ENCODE measurements around the gene ZNF536. TPM values are rescaled to one million over a fixed set of nuclear protein-coding genes. Genes with fewer than 3 reads are reported as not detected.
"Not testable (repeated sequence)": the region's sequence is repeated elsewhere in the genome, so short reads cannot be mapped to it uniquely, and the experiment has no call there.

The ZNF536 gene
- total and polyA plus RNA-seq, 2 donors (not counting 1 experiment from before 2014, with no cell fraction given), result 0.50 TPM; not detected in 1

- Histone ChIP-seq H3K36me3 (ENCODE audit: control insufficient read depth, insufficient read depth, low read length) (no peaks in the 10 kb centered on the region), H3K27me3 (ENCODE audit: control insufficient read depth, insufficient read depth, low read length) (no peaks in the 10 kb centered on the region), H3K4me1 (ENCODE audit: control insufficient read depth, extremely low read depth, insufficient read depth, low read length) (no peaks in the 10 kb centered on the region), H3K9ac (ENCODE audit: insufficient read depth, low read length) (no peak overlapping the region), H3K4me2 (ENCODE audit: extremely low read depth, insufficient read depth, low read length) (no peak overlapping the region), H2AFZ (ENCODE audit: low read length) (no peak overlapping the region), H4K20me1 (ENCODE audit: control insufficient read depth, extremely low read depth, insufficient read depth, low read length) (no peaks in the 10 kb centered on the region), H3K9me3 (ENCODE audit: control insufficient read depth, insufficient read depth, low read depth, low read length) (no peaks in the 10 kb centered on the region), H3K27ac (ENCODE audit: insufficient read depth, low read length) (no peak overlapping the region), H3K79me2 (ENCODE audit: control insufficient read depth, insufficient read depth, low read length) (no peaks in the 10 kb centered on the region), H3K4me3 (replicated peaks in 1 of 4; ENCODE audit: control extremely low read depth in 1 of 4, insufficient read depth in 1 of 4, low read depth in 3 of 4, low read length in 4 of 4) (no peak overlapping the region)
- no peak for TF ChIP-seq EZH2 (IDR thresholded peaks at IDR 0.05; ENCODE audit: low read length, missing control alignments)
- TF ChIP-seq, protein P1, sequence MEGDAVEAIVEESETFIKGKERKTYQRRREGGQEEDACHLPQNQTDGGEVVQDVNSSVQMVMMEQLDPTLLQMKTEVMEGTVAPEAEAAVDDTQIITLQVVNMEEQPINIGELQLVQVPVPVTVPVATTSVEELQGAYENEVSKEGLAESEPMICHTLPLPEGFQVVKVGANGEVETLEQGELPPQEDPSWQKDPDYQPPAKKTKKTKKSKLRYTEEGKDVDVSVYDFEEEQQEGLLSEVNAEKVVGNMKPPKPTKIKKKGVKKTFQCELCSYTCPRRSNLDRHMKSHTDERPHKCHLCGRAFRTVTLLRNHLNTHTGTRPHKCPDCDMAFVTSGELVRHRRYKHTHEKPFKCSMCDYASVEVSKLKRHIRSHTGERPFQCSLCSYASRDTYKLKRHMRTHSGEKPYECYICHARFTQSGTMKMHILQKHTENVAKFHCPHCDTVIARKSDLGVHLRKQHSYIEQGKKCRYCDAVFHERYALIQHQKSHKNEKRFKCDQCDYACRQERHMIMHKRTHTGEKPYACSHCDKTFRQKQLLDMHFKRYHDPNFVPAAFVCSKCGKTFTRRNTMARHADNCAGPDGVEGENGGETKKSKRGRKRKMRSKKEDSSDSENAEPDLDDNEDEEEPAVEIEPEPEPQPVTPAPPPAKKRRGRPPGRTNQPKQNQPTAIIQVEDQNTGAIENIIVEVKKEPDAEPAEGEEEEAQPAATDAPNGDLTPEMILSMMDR (conservative IDR thresholded peaks at IDR 0.05 in 1 of 2, IDR thresholded peaks at IDR 0.05 in 1 of 2; ENCODE audit: low read depth in 1 of 2, low read length in 2 of 2), result no peak
- DNase-seq (ENCODE audit: low read depth in 2 of 2), result no peak
Observed at GRCh38 chr19:30492586-30493270, 120.5 kb downstream of the ZNF536 start.

- H3K4me3 ChIP-seq (replicated peaks in 1 of 4; ENCODE audit: control extremely low read depth in 1 of 4, insufficient read depth in 1 of 4, low read depth in 3 of 4, low read length in 4 of 4), result no peak overlapping the region
- H3K4me2 ChIP-seq (ENCODE audit: extremely low read depth, insufficient read depth, low read length), result no peak overlapping the region
Observed at GRCh38 chr19:30497034-30497433, 124.8 kb downstream of the ZNF536 start.

DNA sequence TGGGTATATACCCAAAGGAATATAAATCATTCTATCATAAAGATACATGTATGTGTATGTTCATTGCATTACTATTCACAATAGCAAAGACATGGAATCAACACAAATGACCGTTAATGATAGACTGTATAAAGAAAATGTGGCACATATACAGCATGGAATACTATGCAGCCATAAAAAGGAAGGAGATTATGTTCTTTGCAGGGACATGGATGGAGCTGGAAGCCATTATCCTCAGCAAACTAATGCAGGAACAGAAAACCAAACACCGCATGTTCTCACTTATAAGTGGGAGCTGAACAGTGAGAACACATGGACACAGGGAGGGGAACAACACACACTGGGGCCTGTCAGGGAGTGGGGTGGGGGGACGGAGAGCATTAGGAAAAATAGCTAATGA lies 125.9 kb downstream of the ZNF536 start:
- H3K9me3 ChIP-seq (ENCODE audit: control insufficient read depth, insufficient read depth, low read depth, low read length); H3K27ac ChIP-seq (ENCODE audit: insufficient read depth, low read length); H3K4me1 ChIP-seq (ENCODE audit: control insufficient read depth, extremely low read depth, insufficient read depth, low read length); H3K79me2 ChIP-seq (ENCODE audit: control insufficient read depth, insufficient read depth, low read length); H3K36me3 ChIP-seq (ENCODE audit: control insufficient read depth, insufficient read depth, low read length); H3K4me2 ChIP-seq (ENCODE audit: extremely low read depth, insufficient read depth, low read length); H3K27me3 ChIP-seq (ENCODE audit: control insufficient read depth, insufficient read depth, low read length); H3K4me3 ChIP-seq (replicated peaks in 1 of 4; ENCODE audit: control extremely low read depth in 1 of 4, insufficient read depth in 1 of 4, low read depth in 3 of 4, low read length in 4 of 4); H3K9ac ChIP-seq (ENCODE audit: insufficient read depth, low read length); H2AFZ ChIP-seq (ENCODE audit: low read length); H4K20me1 ChIP-seq (ENCODE audit: control insufficient read depth, extremely low read depth, insufficient read depth, low read length); DNase-seq (ENCODE audit: low read depth in 2 of 2): not testable (repeated sequence)

More at GRCh38 chr19:30497034-30497433, 124.8 kb downstream of the ZNF536 start:
- H4K20me1 ChIP-seq (ENCODE audit: control insufficient read depth, extremely low read depth, insufficient read depth, low read length), result no peaks in the 10 kb centered on the region
- H3K27ac ChIP-seq (ENCODE audit: insufficient read depth, low read length), result no peak overlapping the region
- H3K4me1 ChIP-seq (ENCODE audit: control insufficient read depth, extremely low read depth, insufficient read depth, low read length), result no peaks in the 10 kb centered on the region
- no peak overlapping the region for H2AFZ ChIP-seq (ENCODE audit: low read length)
- H3K79me2 ChIP-seq (ENCODE audit: control insufficient read depth, insufficient read depth, low read length), result no peaks in the 10 kb centered on the region
- no peak for TF ChIP-seq EZH2 (IDR thresholded peaks at IDR 0.05; ENCODE audit: low read length, missing control alignments)
- TF ChIP-seq, protein P1 (conservative IDR thresholded peaks at IDR 0.05 in 1 of 2, IDR thresholded peaks at IDR 0.05 in 1 of 2; ENCODE audit: low read depth in 1 of 2, low read length in 2 of 2), result no peak
- H3K9ac ChIP-seq (ENCODE audit: insufficient read depth, low read length), result no peak overlapping the region
- DNase-seq (ENCODE audit: low read depth in 2 of 2), result no peak
- H3K27me3 ChIP-seq (ENCODE audit: control insufficient read depth, insufficient read depth, low read length), result no peaks in the 10 kb centered on the region
- H3K9me3 ChIP-seq (ENCODE audit: control insufficient read depth, insufficient read depth, low read depth, low read length), result no peaks in the 10 kb centered on the region
- H3K36me3 ChIP-seq (ENCODE audit: control insufficient read depth, insufficient read depth, low read length), result no peaks in the 10 kb centered on the region
